ENCODE results near the gene DDX56. TPM values are rescaled to one million over a fixed set of nuclear protein-coding genes. Genes with fewer than 3 reads are reported as not detected.

DDX56 gene
- total RNA-seq, 1 donor from 2014 or later = 89.4 TPM

GRCh38 chr7:44595934-44596635 is 22.4 kb upstream of the DDX56 start:
- no peak for DNase-seq (ENCODE audit: low spot score)

- DNase-seq (ENCODE audit: low spot score) = no peak
Observed at GRCh38 chr7:44590910-44591309, 17.2 kb upstream of the DDX56 start.

GRCh38 chr7:44587843-44588711 is 14.4 kb upstream of the DDX56 start:
- peak; percentile 57 for DNase-seq (ENCODE audit: low spot score)

GRCh38 chr7:44583146-44583865 is 9.6 kb upstream of the DDX56 start:
- DNase-seq (ENCODE audit: low spot score) = no peak

- peak; percentile 100 for DNase-seq (ENCODE audit: low spot score)
Observed at GRCh38 chr7:44581879-44582603, 8.3 kb upstream of the DDX56 start, which contains the start of gene TMED4. TMED4 (minus strand) TSS chr7:44582231; CDS start chr7:44582206, 25 bp downstream.

- DNase-seq (ENCODE audit: low spot score) = peak; percentile 50
Observed at GRCh38 chr7:44580945-44581878, 7.5 kb upstream of the DDX56 start.

GRCh38 chr7:44576228-44576627 is 2.5 kb upstream of the DDX56 start:
- no peak for DNase-seq (ENCODE audit: low spot score)

GRCh38 chr7:44575054-44575453 is 1.3 kb upstream of the DDX56 start:
- no peak for DNase-seq (ENCODE audit: low spot score)

- no peak for DNase-seq (ENCODE audit: low spot score)
Observed at GRCh38 chr7:44574287-44574872, 672 bp upstream of the DDX56 start.

GRCh38 chr7:44572771-44573170 is 937 bp downstream of the DDX56 start:
- DNase-seq (ENCODE audit: low spot score) = no peak

- DNase-seq (ENCODE audit: low spot score) = no peak
Observed at GRCh38 chr7:44569959-44570358, 3.7 kb downstream of the DDX56 start.

GRCh38 chr7:44568771-44569560 is 4.7 kb downstream of the DDX56 start:
- no peak for DNase-seq (ENCODE audit: low spot score)

- DNase-seq (ENCODE audit: low spot score) = no peak
Observed at GRCh38 chr7:44567884-44568283, 5.8 kb downstream of the DDX56 start.

GRCh38 chr7:44566680-44567079 is 7.0 kb downstream of the DDX56 start:
- DNase-seq (ENCODE audit: low spot score) = no peak

- no peak for DNase-seq (ENCODE audit: low spot score)
Observed at GRCh38 chr7:44565795-44566559, 7.7 kb downstream of the DDX56 start.

GRCh38 chr7:44565097-44565794 is 8.5 kb downstream of the DDX56 start:
- DNase-seq (ENCODE audit: low spot score) = peak; percentile 74

GRCh38 chr7:44564606-44565005 is 9.1 kb downstream of the DDX56 start:
- no peak for DNase-seq (ENCODE audit: low spot score)

- DNase-seq (ENCODE audit: low spot score) = no peak
Observed at GRCh38 chr7:44563171-44563679, 10.5 kb downstream of the DDX56 start.
